Measurements from ENCODE around the gene TP53BP1.

TP53BP1 gene

DNA sequence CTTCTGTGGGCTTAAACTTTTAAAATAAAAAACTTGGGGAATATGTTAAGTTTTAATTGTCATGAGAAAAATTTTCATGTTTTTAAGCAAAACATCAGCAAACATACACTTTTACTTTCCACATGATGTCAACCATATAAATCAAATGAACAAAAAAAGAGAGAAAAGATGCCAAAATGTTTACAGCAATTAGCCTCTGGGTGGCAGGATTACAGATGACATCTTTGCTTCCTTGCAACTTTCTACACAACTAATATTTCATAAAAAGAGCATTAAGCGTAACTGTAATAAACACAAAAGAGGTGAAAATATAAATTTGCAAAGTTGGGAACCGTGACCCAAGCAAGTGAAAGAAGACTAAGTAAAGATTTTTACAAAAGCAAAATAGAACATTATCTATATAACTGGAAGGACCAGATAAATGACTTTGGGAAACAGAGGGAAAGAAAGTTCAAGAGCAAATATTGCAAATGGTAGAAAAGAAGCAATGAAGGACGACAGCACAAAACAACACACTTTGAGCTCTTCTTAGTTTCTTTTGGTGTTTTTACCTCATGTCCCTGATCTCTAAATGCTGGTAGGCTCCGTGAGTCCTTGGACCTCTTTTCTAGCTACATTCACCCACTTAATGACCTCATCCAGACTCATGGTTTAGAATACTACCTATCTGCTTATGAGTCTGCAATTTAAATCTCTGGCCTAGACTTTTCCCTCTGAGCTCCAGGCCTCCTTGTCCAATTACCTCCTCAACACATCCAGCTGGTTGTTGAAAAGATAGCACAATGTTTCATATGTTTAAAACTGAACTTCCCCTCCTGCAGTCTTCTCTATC is 9.4 kb downstream of the TP53BP1 start:
- no peak for DNase-seq

DNA sequence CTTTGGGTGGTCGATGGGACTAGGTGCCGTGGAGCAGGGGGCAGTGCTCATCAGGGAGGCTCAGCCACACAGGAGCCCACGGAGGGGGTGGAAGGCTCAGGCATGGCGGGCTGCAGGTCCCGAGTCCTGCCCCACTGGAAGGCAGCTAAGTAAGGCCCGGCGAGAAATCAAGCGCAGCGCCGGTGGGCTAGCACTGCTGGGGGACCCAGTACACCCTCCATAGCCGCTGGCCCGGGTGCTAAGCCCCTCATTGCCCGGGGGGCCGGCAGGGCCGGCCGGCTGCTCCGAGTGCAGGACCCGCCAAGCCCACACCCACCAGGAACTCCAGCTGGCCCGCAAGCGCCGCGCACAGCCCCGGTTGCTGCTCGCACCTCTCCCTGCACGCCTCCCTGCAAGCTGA is 19.1 kb downstream of the TP53BP1 start:
- no peak for DNase-seq

DNA sequence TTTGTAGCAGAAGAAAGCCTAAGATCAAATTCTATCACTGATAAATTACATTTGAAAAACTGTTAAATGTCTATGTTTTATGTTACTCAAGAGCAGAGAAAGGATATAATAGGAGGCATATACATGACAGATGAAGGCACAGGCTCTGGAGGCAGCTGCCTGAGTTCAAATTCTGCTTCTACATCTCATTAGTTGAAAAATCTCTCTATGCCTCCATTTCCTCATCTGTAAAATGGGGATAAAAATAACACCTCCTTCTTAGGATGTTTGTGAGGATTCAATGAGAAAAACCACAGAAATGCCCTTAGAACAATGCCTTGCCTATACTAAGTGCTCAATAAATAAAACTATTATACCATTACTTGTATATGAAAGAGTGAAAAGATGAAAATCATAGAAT is 21.0 kb downstream of the TP53BP1 start:
- no peak for DNase-seq

DNA sequence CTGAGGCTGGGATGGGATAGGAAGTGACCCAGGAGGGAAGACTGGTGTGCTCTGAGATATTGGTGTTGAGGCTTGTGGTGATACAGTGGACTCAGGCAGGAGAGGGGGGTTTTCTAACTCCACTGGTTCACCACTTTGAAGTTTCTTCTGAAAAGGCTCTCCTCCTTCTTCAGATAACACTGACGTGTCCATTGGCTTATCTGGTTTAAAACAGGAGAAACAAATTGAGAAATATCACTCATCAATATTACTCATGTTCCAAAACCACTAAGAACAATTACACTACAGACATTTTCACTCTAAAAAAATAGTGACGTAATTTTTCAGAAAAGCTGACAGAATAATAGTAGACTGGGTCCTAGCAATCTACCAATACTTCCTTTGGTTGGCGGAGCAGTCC is 23.1 kb downstream of the TP53BP1 start:
- no peak for DNase-seq

DNA sequence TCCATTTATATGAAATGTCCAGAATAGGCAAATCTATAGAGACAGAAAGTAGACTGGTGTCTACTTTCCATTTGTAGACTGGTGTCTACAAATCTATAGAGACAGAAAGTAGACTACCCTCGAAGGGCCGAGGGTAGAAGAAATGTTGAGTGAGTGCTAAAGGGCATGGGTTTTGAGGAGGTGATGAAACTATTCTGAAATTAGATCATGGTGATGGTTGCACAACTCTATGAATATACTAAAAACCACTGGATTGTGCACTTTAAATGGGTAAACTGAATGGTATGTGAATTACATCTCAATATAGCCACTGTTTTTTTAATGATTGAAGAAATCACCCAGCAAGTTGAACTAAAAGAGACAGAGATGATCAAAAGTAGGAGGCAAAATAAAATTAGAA is 27.9 kb downstream of the TP53BP1 start:
- no peak for DNase-seq

DNA sequence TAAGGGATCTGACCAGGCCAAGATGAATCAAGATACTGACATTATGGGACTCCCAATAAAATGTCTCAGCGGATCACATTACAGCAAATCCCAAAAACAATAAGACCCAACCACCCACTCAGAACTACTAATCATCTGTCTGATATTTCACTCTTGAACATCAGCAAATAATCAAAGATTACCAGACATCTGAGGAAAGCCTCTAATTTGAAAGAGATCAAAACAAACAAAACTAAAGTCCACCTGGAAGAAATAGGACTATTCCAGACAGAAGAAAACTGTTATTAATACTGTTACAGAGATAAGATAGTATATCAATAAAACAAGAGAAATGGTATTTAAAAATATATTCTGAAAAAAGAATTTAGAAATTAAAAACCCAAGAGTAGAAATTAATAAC is 29.0 kb downstream of the TP53BP1 start:
- DNase-seq = no peak

DNA sequence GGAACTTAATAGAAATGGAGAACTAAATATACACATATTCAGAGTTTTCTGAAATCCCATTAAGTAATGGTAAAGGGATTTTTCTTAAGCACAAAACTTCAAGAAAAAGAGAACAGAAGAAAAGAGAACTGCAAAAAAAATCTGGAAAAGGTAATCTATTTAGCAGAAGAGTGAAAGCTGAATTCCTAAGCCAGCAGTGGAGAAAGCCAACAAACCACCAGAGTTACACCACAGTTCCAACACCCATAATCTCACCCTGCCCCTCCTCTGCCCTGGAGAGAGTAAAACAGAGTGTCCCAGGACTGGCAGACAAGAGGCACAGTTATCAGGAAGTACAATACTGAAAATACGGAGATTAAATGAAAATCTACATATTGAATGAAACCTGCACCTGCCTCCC is 29.4 kb downstream of the TP53BP1 start:
- DNase-seq = no peak

DNA sequence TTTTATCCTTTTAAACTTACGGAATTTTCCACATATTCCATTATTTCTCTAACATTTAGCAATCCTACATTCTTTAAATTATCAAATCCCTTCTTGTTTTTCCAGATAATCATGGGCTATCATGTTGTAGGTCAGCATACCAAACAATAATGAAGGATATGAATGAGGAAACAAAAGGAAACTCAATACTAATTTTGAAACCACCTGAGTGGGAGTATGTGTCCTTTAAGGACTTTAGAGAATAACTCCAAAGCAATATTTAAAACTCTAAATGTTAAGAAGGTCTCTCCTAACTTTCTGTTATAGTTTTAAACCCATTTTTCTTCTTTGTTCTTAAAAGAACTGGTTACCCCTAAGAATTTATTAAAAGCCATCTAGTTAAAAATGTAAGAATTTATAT is 43.0 kb downstream of the TP53BP1 start:
- no peak for DNase-seq

DNA sequence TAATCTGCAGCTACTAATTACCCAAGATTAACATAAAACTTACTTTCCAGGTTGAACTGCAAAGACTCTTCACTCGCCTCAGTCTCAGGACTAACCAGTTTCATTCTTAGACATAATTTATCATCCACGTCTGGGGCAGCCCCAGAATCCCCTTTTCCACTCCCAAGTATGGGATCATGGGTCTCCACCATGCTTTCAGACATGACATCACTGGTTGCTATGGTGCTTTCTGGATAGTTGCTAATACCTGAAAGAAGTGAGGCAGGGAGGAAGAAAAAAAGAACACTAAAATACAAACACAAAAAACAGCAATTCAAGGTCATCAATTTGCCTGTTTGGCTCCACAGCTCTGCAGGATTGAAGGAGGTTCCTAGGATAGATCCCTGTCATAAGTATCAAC is 46.6 kb downstream of the TP53BP1 start:
- no peak for DNase-seq

DNA sequence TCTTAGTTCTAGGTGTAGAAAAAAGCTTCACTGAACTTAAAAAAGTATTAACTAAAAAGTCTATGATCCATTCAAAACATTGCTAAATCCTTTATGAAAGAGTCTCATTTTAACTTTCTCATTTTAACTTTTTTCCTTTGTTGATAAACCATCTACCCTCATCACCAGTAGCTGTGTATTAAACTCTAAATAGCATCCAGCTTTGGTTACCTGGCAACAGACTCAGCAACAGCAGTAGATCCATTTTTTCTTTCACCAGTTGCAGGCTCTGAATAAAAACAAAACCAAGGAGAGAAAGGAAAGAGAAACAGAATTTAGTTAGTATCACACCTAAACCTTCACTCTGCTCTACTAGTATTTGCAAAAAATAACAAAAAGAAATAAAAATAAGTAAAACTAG is 51.6 kb downstream of the TP53BP1 start:
- no peak for DNase-seq

DNA sequence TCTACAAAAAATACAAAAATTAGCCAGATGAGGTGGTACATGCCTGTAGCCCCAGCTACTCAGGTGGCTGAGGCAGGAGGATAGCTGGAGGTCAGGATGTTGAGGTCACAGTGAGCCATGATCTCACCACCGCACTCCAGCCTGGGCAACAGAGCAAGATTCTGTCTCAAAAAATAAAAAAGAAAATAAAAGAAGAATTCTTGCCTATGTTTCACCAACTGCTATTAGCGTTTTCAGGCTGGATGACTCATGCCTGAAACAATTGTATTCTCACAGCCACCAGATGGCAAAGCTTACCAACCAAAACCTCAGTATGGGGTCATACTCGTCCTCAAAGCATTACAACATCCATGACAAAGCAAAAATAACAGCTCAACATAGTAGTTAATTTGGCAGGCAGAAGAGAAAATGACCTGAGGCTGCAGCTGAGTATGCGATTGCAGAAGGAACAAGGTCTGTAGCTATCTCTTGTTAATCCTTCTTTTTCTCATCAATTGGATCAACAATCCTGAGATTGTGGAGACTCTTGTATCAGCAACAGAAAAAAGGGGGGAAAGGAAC is 52.2 kb downstream of the TP53BP1 start:
- DNase-seq = no peak

DNA sequence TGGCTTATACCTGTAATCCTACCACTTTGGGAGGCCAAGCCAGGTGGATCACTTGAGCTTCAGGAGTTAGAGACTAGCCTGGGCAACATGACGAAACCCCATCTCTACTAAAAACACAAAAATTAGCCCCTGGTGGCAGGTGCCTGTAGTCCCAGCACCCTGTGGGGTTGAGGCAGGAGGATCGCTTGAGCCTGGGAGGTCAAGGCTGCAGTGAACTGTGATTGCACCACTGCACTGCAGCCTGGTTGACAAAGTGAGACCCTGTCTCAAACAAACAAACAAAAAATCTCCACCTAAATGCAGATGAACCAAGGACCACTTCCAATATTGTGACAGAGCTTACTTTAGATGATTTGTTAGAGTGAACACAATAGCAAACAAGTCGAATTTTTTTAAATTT is 53.7 kb downstream of the TP53BP1 start:
- DNase-seq = no peak

DNA sequence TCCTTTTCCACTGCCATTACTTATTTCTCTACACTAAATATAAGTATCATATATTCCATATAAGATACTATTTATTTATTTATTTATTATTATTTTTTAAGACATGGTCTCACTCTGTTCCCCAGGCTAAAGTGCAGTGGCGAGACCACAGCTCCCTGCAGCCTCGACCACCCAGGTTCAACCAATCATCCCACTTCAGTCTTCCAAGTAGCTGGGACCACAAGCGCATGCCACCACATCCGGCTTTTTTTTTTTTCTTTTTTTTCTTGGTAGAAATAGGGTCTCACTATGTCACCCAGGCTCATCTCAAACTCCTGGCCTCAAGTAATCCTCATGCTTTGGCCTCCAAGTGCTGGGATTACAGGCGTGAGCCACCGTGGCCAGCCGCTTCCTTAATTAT is 56.6 kb downstream of the TP53BP1 start:
- DNase-seq = no peak

DNA sequence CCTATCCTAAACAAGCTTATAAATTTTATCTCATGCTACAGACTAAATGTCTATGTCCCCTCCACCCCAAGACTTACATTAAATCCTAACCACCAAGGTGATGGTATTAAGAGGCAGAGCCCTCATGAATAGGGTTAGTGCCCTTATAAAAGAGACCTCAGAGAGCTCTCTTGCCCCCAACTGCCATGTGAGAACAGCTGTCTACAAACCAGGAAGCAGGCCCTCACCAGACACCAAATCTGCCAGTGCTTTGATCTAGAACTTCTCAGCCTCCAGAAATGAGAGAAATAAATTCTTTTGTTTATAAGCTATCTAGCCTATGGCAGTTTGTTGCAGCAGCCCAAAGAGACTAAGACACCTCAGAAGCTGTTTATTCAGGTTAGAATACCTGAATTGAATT is 58.5 kb downstream of the TP53BP1 start:
- DNase-seq = no peak

DNA sequence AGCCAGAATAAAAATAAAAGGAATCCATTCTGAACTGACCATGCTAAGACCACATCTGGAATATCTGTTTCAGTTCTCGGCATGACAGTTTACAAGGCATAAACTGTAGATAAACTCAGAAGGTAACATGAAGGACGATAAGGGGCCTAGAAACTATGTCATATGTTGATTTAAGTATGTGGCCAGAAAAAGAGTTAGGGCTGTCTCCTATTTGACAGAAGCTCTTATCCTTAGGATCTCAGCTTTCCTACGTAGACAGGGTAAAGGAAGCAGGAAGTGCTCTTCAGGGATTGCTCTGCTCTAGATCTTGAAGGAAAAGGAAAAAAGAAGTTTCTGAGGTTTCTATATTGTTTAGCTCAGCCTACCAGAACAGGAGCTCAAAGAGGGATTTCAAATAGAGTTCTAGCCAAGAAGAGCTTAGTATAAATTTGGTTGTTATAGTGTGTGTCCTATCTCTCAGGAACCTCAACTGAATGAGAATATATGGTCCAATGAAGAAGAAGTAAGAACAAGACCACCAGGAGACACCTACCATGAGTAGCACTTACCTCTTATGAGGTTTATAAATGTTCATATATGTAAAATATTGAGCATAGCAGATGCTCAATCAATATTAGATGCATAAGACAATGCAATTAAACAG is 59.2 kb downstream of the TP53BP1 start:
- no peak for DNase-seq

DNA sequence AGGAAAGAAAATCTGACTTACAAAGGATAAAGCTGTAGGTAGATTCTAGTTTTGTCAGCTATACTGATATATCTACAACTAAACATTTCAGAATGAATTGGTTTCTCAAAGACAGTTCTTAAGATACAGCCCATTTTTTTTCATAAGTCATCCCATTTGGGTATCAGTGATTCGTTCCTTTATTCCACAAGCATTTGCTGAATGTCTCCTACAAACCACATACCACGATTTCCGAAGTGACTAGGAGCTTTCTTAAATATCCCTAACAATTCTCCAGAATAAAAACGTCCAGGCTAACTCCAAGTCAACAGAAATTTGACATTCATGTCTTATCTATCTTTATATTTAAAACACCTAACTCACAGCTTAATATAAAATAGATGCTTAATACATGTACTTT is 59.8 kb downstream of the TP53BP1 start:
- DNase-seq = no peak

DNA sequence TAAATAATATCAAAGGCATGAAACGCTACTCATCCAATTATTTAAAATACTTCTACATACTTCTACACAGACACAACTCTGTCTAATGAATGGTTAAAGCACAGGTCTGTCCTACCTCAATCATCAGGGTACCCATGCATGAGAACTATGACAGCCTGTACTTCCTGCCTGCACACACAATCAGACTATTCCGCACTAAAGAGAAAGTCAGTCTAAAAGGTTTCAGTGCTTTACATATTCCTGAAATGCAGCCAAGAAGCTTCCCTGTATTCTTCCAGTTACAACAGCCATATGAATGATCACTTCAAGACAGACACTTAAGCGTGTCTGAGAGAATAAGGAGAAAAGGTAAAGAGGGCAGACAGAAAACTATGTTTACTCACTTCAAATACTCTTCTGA is 63.3 kb downstream of the TP53BP1 start:
- DNase-seq = no peak

DNA sequence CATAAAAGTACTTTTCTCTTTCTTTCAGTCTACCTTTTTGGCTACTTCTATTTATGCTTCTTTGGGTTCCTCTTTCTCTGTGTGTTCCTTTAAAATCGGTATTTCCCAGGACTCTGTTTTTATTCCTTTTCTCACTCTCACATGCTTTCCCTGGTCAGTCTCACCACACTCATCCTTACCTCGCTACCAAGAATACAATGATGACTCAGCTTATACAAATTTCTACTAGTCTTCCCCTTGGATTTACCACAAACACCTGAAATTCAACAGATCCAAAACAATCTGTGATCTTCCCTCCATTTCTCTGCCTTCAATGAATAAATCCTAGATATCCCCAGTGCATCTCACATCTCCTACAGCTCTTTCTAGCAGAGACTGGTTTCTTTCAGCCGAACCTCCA is 69.2 kb downstream of the TP53BP1 start:
- DNase-seq = no peak

DNA sequence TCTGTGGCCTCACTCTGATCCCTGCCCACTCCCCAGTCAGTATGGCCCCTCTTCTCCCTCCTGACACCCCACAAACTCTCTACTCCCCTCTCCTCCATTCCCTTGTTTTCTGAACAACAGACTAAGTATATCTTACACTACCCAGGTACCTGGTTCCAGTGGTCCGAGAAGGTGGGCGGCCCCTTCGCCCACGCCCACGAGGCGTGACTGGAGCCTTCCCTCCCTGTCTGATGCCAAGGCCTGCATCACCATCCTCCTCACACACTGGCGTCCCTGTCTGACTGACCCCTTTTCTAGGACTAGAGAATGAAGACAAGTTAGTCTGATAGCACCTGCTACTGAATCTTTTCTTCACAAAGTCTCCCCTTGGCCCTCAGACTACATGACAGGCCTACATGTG is 72.1 kb downstream of the TP53BP1 start:
- DNase-seq = no peak

DNA sequence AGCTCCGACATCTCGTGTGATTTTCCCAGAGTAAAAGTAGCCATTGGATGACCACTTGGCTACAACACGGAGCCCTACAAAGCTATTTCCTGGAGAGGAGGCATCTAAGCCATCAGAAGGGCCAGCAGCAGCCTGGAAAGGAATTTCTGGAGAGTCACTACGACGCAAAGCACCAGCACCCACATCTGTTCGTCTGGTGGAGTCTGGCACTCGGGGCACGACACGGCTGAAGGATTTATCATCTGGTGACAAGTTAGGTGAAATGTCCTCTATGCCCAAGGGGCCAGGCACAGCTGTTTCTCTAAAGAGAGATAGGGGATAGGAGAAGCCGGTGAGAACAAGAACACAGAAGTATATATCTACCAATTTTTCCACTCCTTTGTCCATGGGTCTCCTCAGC is 72.5 kb downstream of the TP53BP1 start:
- DNase-seq = no peak

DNA sequence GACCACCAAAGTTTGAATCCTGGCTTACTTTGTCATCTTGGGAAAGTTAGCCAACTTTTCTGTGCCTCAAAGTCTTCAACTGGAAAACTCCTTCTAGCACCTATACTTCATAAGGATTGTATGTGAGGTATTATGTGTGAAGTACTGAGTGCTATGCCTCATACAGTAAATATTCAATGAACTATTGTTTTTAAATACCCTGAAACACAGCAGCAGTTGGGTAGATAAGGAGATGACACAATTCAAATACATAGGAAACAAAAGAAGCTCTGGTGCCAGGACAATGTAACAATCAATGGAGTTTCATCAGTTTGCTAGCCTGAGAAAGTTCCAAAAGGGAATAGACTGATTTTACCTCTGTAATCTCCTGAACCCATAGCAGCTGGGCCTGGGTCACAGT is 78.8 kb downstream of the TP53BP1 start:
- DNase-seq = no peak

DNA sequence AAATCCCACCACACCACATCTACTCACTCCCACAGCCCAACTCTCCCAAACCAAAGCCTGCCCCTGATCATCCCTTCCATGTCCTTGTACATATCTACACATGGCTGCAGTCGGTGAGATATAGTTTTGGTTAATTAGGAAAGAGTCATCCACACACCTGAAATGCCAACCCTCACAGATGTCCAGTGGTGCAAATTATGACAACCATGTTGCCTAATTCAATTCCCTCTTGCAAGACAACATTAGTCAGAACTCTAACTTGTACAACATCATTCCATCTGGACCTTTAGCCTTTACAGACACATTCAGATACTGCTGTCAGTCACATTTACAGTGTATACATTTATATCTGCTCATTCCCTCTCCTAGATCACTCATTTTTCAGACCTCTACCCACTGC is 80.9 kb downstream of the TP53BP1 start:
- no peak for DNase-seq

DNA sequence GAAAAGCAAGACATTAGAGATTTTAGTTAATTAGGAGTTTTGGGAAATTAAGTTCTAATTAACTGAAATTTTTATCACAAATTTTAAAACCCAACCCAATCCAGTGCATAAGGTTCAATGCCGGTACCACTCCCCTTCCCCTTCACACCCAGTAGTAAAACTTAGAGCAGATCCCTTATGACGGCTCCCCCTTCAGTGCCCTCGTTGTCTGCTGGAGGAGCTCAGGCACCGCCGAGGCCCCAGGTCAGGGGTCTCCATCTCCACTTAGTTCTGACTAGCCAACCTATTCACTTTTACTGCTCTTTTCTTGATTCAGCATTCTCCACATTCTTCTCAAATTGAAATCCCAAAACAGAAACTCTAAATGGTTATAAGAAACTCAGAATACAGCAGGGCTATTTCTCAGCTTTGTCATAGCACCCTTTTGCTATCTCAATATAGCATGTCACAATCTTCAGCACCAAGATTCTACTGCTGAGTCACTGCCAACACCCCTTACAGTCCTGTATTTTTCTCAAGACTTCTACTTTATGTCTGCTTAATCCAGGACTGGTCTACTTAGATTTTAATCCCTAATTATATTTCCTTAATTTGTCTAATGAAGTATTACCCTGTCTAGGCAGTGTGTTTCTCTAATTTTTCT is 82.3 kb downstream of the TP53BP1 start:
- DNase-seq = no peak

DNA sequence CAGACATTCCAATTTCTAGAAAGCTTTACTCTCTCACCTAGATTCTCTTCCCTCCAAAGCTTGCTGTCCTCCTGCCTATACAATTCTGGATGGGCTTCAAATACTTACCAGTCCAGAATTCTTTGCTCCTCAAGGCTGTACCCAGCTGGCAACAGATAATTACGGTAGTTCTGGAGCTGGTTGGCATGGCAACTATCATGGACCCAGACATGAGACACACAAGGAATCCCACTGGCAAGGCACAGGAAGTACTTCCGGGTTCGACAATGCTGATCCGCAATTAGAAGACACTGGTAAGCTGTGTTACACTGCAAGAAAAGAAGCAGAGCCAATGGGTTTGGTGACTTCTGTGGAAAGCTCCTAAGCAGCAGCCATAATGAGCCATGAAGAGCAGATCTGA is 84.2 kb downstream of the TP53BP1 start:
- DNase-seq = no peak

Measured in NCI-H510A treated with DMSO at 0.1 percent for 48 hours (cell line).